Muscle layer of colon (tissue), 2 donors: Measurements from ENCODE around the gene MYLK.
"Not testable (repeated sequence)": the region's sequence is repeated elsewhere in the genome, so short reads cannot be mapped to it uniquely, and the experiment has no call there.

Experiments
- H3K27ac ChIP-seq: one replicate; pipeline ENCODE4 v1.7.0; 2013; ENCODE audit warnings: low read depth, mild to moderate bottlenecking, low read length, moderate library complexity
- H3K27me3 ChIP-seq, 2 donors: one replicate each; pipeline ENCODE4 v1.7.0; 2013; ENCODE audit warnings: low read length in 2 of 2, mild to moderate bottlenecking in 2 of 2; ENCODE audit not compliant: insufficient read depth in 2 of 2, control insufficient read depth in 1 of 2
- H3K36me3 ChIP-seq: one replicate; pipeline ENCODE4 v1.7.0; 2013; ENCODE audit warnings: mild to moderate bottlenecking, low read length; ENCODE audit not compliant: insufficient read depth
- H3K4me1 ChIP-seq: one replicate; pipeline ENCODE4 v1.7.0; 2013; ENCODE audit warnings: mild to moderate bottlenecking, low read length; ENCODE audit not compliant: insufficient read depth
- H3K4me3 ChIP-seq, 2 donors: one replicate each; pipeline ENCODE4 v1.7.0; 2013; ENCODE audit warnings: low read length in 2 of 2, low read depth in 1 of 2, mild to moderate bottlenecking in 1 of 2, moderate library complexity in 1 of 2
- H3K9ac ChIP-seq: one replicate; pipeline ENCODE4 v1.7.0; 2013; ENCODE audit warnings: low read length
- H3K9me3 ChIP-seq: one replicate; pipeline ENCODE4 v1.7.0; 2013; ENCODE audit warnings: mild to moderate bottlenecking, low read length
- donor health status: abdominal sarcoma.
- donor health status: Adenocarcinoma of cecum.

MYLK gene

DNA sequence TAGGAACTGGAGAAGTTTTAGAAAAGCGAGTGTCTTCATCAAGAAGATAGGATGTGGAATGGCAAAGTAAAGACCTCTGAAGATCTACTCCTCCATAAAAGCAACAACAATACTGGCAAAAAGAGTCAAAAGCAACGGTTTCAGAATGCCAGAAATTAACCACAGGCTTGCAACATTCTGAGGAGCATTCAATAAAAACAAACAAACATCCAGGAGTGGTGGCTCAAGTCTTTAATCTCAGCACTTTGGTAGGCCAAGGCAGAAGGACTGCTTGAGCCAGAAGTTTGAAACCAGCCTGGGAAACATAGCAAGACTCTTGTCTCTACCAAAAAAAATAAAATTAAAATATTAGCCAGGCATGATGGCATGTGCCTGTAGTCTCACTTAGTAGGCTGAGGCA, 156.1 kb downstream of the MYLK start:
- H3K27me3 ChIP-seq: no peaks in the 10 kb centered on the region
- H3K36me3 ChIP-seq: no peaks in the 10 kb centered on the region
- no peaks in the 10 kb centered on the region for H3K9me3 ChIP-seq
- no peak overlapping the region for H3K9ac ChIP-seq
- no peak overlapping the region for H3K4me3 ChIP-seq
- no peak overlapping the region for H3K27ac ChIP-seq
- H3K4me1 ChIP-seq: peaks cover 17% of the 10 kb centered on the region

DNA sequence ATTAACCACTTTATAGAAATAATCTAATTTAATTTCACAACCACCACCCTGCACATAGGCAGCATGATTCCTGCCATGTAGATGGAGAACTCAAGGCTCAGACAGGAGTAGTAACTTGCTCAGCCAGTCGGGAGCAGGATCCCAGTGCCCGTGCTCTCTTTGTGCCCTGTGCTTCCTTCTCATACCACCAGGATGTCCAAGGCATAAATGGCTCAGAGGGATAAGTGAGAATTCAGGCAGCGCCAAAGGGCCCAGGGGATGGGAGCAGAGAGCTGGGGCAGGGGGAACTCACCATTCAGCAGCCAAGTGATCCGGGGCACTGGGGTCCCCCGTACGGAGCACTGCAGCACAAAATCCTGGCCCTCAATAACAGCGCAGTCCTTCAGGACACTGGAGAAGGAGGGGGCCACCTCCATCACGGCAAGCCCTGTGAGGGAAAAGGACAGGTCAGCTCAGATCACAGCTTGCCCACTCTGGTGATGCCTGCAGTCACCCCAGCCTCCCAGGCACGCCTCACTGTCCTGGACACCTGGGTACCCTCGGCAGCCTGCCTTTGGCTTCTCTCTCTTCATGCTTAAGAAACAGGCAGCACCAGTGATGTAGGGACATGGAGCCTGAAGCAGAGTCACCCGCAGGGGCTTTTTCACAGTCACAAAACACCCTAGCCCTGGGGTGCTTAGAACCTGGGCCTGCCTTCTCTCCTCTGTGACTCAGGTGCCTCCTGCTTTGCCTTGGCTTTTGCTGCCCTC, 158.3 kb downstream of the MYLK start:
- H3K36me3 ChIP-seq: no peaks in the 10 kb centered on the region
- no peak overlapping the region for H3K9ac ChIP-seq
- peaks cover 32% of the 10 kb centered on the region for H3K4me1 ChIP-seq
- no peaks in the 10 kb centered on the region for H3K9me3 ChIP-seq
- no peaks in the 10 kb centered on the region for H3K27me3 ChIP-seq
- no peak overlapping the region for H3K27ac ChIP-seq
- H3K4me3 ChIP-seq: no peak overlapping the region

DNA sequence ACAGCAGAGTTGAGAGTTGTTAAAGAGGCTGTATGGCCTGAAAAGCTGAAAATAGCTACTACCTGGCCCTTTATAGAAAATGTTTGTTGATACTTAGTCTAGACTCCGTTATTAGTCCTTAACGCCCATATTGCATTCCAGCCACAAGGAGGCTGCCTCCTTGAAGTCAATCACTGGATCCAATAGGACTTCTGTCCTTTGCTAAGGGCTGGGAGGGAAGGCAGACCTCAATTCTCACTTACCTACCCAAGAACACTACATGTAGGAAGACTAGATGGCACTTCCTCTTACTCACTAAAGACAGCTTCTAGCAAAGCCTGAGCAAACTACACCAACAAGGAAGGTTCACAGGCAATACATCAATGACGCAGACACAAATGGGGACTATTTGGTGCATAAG, 159.8 kb downstream of the MYLK start:
- no peak overlapping the region for H3K27ac ChIP-seq
- H3K9me3 ChIP-seq: no peaks in the 10 kb centered on the region
- H3K36me3 ChIP-seq: no peaks in the 10 kb centered on the region
- H3K4me1 ChIP-seq: peaks cover 44% of the 10 kb centered on the region
- H3K27me3 ChIP-seq: no peaks in the 10 kb centered on the region
- no peak overlapping the region for H3K4me3 ChIP-seq
- H3K9ac ChIP-seq: no peak overlapping the region

DNA sequence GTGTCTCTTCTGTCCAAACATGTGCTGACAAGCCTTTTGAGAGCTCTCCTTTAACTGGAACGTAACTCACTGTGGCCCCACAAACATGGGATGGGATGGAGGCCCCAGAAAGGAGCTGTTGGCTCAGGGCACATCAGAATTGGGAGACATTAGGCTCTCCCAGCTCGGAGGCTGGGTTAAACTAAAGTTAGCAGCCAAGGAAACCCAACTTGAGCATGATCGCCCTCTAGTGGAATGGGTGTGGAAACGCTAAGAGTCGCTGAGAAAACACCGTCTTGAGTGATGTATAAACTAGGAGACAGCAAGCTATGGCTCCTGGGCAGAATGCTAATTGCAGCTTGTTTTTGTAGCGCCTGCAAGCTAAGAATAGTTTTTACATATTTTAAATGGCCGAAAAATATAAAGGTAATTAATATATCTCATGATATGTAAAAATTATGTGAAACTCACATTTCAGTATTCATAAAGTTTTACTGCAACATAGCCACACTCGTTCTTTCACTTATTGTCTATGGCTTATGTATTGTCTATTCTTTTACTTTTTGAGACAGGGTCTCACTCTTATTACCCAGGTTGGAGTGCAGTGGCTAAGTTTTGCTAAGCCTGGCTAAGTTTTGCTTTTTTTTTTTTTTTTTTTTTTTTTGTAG, 160.5 kb downstream of the MYLK start:
- H3K4me1 ChIP-seq: peaks cover 50% of the 10 kb centered on the region
- no peak overlapping the region for H3K4me3 ChIP-seq
- no peaks in the 10 kb centered on the region for H3K9me3 ChIP-seq
- no peaks in the 10 kb centered on the region for H3K36me3 ChIP-seq
- peak overlapping the region; percentile 75 for H3K27ac ChIP-seq
- H3K9ac ChIP-seq: no peak overlapping the region
- H3K27me3 ChIP-seq: no peaks in the 10 kb centered on the region

DNA sequence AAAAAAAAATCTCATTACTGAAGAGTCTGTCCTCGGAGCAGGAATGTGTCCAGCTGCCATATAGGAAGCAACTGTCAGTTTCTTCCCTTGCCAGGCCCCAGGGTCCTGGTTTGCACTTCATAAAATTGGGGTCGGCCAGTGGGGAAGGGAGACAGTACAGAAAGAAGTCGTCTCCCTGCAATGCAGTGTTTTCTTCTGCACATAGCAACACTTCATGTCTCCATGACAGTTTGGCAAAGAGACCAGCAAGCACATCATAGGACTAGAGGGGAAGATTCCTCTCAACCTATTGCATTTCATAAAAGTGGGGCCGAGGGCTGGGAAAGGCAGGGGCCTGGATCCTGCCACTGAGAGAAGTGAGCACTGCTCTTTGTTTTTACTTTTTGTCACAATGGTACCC, 161.1 kb downstream of the MYLK start:
- H3K27me3 ChIP-seq: no peaks in the 10 kb centered on the region
- H3K9me3 ChIP-seq: no peaks in the 10 kb centered on the region
- no peaks in the 10 kb centered on the region for H3K36me3 ChIP-seq
- H3K4me1 ChIP-seq: peaks cover 55% of the 10 kb centered on the region
- no peak overlapping the region for H3K4me3 ChIP-seq
- H3K9ac ChIP-seq: no peak overlapping the region
- H3K27ac ChIP-seq: peak overlapping the region; percentile 75

DNA sequence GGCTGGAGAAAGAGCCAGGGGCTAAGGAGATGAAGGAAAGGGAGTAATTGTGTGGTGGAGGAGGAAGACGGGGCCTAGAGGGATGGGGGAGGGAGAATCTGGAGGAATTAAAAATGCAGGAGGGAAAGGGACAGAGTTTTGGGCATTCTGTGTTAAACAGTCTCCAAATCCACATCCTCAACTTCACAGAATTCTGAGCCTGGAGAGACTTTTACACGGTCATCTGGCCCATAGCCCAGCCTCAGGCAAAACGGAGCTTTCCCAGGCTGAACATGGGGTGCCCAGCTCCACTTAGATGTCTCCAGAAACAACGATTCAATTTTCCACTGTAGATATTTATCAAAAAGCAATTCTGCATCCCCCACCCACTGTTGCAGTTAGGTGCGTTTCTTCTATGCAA, 161.7 kb downstream of the MYLK start:
- no peaks in the 10 kb centered on the region for H3K27me3 ChIP-seq
- no peak overlapping the region for H3K9ac ChIP-seq
- H3K4me3 ChIP-seq: no peak overlapping the region
- H3K27ac ChIP-seq: peak overlapping the region; percentile 75
- peaks cover 55% of the 10 kb centered on the region for H3K4me1 ChIP-seq
- H3K36me3 ChIP-seq: no peaks in the 10 kb centered on the region
- H3K9me3 ChIP-seq: no peaks in the 10 kb centered on the region

DNA sequence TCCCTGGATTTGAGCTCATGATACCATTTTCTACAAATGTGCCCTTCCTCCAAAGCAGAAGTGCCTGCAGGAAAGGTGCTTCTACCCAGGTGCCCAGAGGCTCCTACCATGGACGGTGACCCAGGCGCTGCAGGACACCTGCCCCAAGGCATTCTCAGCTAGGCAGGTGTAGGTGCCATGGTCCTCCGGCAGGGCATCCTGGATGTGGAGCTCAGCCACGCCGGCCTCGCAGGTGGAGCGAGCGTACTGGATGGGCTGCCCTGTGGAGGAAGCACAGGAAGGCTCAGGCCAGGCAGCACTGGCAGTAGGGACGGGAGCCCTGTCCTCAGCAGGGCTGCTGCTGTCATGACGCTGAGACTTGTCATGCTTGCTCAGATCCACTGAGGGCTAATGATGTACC, 162.1 kb downstream of the MYLK start:
- Histone ChIP-seq H3K4me1 (peaks cover 55% of the 10 kb centered on the region), H3K36me3 (no peaks in the 10 kb centered on the region), H3K27me3 (no peaks in the 10 kb centered on the region), H3K27ac (peak overlapping the region; percentile 75), H3K4me3 (no peak overlapping the region), H3K9ac (no peak overlapping the region), H3K9me3 (no peaks in the 10 kb centered on the region)

DNA sequence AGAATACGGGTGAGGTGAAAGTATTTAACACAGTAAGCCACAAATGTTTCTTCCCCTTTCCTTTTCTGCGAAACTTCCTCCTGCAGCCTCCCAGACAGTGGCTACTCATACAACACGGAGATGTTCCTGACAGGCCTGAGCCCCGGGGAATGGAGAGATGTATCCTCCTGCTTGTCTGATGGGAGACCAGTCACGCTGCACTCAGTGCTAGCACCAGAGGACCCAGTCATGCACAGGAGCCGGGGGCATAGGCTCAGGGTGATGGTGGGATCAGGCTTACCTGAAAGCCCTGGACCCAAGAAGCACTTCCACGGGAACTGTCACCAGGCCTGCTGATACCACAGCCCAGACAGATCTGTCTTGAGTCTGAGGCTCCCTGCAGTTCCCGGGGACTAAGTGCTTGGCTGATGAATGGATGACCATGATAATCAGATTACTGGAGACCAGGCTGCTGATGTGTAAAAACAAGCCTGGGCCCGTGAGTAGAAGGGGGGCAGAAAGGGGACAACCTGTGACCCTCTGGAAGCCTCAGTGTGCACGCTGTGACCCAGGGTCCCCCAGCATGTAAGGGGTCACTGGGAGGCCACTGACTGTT, 162.9 kb downstream of the MYLK start:
- peak overlapping the region; percentile 89 for H3K27ac ChIP-seq
- H3K27me3 ChIP-seq, H3K36me3 ChIP-seq, H3K4me3 ChIP-seq, H3K9me3 ChIP-seq: not testable (repeated sequence)
- peak overlapping the region; percentile 33 for H3K9ac ChIP-seq
- peaks cover 55% of the 10 kb centered on the region for H3K4me1 ChIP-seq

DNA sequence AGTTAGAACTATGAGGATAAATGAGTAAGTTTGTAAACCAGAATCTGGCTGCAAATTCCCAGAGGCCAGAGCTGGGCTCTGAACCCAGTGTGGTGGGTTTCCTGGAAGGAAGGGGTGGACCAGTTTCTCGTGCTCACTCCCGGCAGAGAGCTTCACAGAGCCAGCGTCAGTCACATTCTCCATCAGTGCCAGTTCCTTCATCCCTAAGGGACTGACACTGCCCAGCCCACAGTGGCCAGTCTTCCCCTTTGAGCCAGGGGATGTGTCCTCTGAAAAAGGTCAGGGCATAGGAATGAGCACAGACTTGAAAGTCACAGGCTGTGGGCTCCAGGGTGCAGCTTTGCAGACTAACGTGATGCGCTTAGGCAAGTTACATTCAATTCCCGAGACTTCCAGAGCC, 163.5 kb downstream of the MYLK start:
- no peaks in the 10 kb centered on the region for H3K27me3 ChIP-seq
- H3K4me3 ChIP-seq: no peak overlapping the region
- peaks cover 55% of the 10 kb centered on the region for H3K4me1 ChIP-seq
- H3K9me3 ChIP-seq: no peaks in the 10 kb centered on the region
- H3K9ac ChIP-seq: peak overlapping the region; percentile 33
- H3K36me3 ChIP-seq: no peaks in the 10 kb centered on the region
- peak overlapping the region; percentile 89 for H3K27ac ChIP-seq

DNA sequence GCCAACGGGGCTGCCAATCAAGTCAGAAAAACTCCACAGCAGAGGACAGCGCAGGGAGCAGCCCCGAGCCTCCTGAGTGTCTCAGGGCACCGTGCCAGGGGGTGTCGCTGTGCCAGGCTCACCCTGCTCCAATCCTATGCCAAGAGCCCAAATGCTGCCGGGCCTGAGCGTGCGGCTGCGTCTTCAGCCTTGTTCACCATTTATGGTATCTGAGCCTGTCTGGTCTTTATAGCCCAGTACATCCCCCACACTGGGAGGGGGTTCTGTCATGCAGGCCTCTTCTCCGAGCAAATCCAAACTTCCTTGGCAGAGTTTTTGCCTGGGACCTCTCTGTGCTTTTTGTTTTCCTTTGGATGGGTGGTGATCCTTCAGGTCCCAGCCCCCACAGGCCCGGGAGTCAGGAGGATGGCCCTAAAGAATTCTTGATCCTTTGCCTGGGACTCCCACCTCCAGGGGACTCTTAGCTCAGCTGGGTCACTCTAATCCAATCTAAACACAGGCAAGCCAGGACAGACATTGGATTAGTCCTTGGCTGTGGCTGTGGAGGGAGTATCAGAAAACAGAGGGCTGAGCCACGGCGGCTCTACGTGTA, 164.2 kb downstream of the MYLK start:
- Histone ChIP-seq H3K4me1 (peaks cover 55% of the 10 kb centered on the region), H3K27ac (peak overlapping the region; percentile 89), H3K4me3 (no peak overlapping the region)

DNA sequence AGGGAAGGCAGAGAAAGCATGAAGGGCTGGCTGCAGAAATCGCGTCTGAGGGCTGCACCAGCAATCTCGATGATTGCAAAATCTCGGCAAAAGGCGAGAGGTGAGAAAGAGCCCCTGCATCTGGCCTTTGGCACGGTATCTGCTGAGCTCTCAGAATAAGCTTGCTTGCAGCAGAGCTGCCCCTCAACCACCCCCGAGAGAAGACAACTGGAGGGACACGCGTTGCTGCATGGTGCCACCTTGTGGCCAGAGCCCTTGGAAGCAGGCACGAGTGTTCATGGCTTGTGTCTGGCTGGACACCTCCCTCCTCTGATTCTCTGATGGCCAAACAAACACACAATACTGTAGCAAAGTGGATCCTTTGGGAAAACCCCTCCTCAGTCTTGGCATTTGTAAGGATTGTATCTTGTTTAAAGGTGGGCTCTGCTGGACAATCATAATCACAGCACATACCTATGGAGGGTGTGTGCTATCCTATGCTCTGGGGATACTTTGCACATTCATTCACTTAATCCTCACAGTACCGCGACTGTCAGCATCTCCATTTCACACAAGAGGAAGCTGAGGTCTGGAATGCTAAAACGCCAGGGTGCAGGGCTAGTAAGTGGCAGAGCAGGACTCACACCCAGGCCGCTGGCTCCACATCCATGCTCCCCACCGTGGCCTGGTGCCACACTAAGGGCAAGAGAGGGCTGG, 164.9 kb downstream of the MYLK start:
- H3K9ac ChIP-seq, H3K27me3 ChIP-seq, H3K36me3 ChIP-seq, H3K4me3 ChIP-seq, H3K9me3 ChIP-seq: not testable (repeated sequence)
- Histone ChIP-seq H3K27ac (peak overlapping the region; percentile 89), H3K4me1 (peaks cover 54% of the 10 kb centered on the region)

More for the DNA sequence above, 164.2 kb downstream of the MYLK start:
- H3K36me3 ChIP-seq: no peaks in the 10 kb centered on the region
- H3K9ac ChIP-seq: no peak overlapping the region
- H3K27me3 ChIP-seq: no peaks in the 10 kb centered on the region
- H3K9me3 ChIP-seq: no peaks in the 10 kb centered on the region
